ENCODE results near the gene CNTNAP2.

CNTNAP2 gene

DNA sequence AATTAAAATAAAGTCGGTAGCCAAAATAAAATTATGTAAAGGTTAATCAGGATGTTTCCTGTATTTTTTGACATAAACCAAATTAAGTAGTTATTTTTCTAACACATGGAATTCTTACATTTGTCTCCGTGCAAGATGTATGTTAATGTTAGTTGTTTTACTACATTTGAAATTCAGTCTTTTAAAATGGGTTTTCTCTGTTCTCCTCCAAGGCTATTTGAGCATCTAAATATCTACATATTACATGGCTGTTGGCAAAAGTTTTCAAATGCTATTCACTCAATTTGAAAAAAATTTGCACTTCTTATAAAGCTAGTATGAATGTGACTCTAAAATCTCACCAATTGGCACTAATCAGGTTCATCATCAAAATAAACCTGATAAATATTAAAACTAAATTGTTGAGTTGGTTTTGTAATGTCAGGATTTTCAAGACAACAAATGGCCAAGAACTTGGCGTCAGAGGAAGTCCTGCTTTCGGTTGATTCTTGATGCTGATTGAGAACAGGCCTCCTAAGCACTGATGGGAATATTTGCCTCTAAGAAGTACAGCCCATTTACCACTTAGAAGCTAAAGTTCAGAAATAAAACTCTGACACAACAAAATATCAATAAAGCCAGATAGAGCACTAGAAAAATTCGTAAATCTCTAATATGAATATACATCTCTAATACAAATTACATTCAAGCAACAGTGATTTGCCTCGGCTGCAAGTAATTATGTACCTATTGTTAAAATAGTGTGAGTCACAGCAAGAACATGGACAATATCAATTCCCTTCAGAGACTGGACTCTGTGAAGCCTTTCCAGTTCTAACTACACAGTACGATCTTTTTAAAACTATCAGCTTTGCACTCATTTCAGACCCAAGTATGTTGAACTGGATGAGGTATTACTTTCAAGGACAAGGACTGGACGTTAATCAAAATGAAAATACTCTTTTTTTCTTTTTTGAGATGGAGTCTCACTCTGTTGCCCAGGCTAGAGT lies 1740.8 kb downstream of the CNTNAP2 start:
- Histone ChIP-seq H3K4me3 (ENCODE audit: control insufficient read depth in 1 of 7, extremely low read depth in 1 of 7, insufficient read depth in 4 of 7, low read depth in 2 of 7, low read length in 6 of 7) (no peak overlapping the region), H3K4me1 (ENCODE audit: control extremely low read depth in 1 of 4, control insufficient read depth in 4 of 4, insufficient read depth in 4 of 4, low read length in 3 of 4) (no peaks in the 10 kb centered on the region), H3K27me3 (replicated peaks in 2 of 5; ENCODE audit: control insufficient read depth in 4 of 5, insufficient read depth in 5 of 5, low read length in 4 of 5) (no peaks in the 10 kb centered on the region), H3K27ac (ENCODE audit: insufficient read depth in 1 of 2, low read depth in 1 of 2, low read length in 2 of 2, poor library complexity in 1 of 2, severe bottlenecking in 2 of 2) (no peak overlapping the region), H3K36me3 (ENCODE audit: control insufficient read depth in 4 of 4, insufficient read depth in 4 of 4, low read length in 3 of 4) (no peaks in the 10 kb centered on the region), H3K9me3 (ENCODE audit: control extremely low read depth in 1 of 5, control insufficient read depth in 4 of 5, insufficient read depth in 2 of 5, low read depth in 1 of 5, low read length in 4 of 5) (no peaks in the 10 kb centered on the region)
- POLR2A ChIA-PET, result no interaction called here
- no peak for DNase-seq
- WGBS (ENCODE audit: insufficient coverage), result 100% methylated on average over 3 of the region's 8 CpGs
- CTCF ChIA-PET, result no interaction called here

DNA sequence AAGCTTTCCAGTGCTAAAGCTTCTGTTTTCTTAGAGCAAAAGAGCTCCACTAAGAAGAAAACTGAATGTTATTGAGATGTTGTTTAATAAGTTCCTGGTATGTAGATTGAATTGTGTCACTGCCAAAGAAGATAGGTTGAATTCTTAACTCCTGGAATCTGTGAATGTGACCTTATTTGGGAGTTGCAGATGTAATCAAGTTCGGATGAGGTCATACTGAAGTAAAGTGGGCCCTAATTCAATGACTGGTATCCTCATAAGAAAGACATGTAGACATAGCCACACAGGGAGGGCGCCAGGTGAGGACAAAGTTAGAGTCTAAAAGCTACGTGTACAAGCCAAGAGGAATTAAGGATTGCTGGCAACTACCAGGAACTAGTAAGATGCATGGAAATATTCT lies 1741.8 kb downstream of the CNTNAP2 start:
- WGBS (ENCODE audit: insufficient coverage), result 96% methylated on average over 3 of the region's 3 CpGs
- ChIA-PET CTCF (no interaction called here), POLR2A (no interaction called here)
- Histone ChIP-seq H3K27me3 (replicated peaks in 2 of 5; ENCODE audit: control insufficient read depth in 4 of 5, insufficient read depth in 5 of 5, low read length in 4 of 5) (no peaks in the 10 kb centered on the region), H3K4me1 (ENCODE audit: control extremely low read depth in 1 of 4, control insufficient read depth in 4 of 4, insufficient read depth in 4 of 4, low read length in 3 of 4) (no peaks in the 10 kb centered on the region), H3K4me3 (ENCODE audit: control insufficient read depth in 1 of 7, extremely low read depth in 1 of 7, insufficient read depth in 4 of 7, low read depth in 2 of 7, low read length in 6 of 7) (no peak overlapping the region), H3K27ac (ENCODE audit: insufficient read depth in 1 of 2, low read depth in 1 of 2, low read length in 2 of 2, poor library complexity in 1 of 2, severe bottlenecking in 2 of 2) (no peak overlapping the region), H3K36me3 (ENCODE audit: control insufficient read depth in 4 of 4, insufficient read depth in 4 of 4, low read length in 3 of 4) (no peaks in the 10 kb centered on the region), H3K9me3 (ENCODE audit: control extremely low read depth in 1 of 5, control insufficient read depth in 4 of 5, insufficient read depth in 2 of 5, low read depth in 1 of 5, low read length in 4 of 5) (no peaks in the 10 kb centered on the region)
- no peak for DNase-seq

- DNase-seq, result no peak
- Histone ChIP-seq H3K27ac (ENCODE audit: insufficient read depth in 1 of 2, low read depth in 1 of 2, low read length in 2 of 2, poor library complexity in 1 of 2, severe bottlenecking in 2 of 2) (no peak overlapping the region), H3K4me1 (ENCODE audit: control extremely low read depth in 1 of 4, control insufficient read depth in 4 of 4, insufficient read depth in 4 of 4, low read length in 3 of 4) (no peaks in the 10 kb centered on the region), H3K4me3 (ENCODE audit: control insufficient read depth in 1 of 7, extremely low read depth in 1 of 7, insufficient read depth in 4 of 7, low read depth in 2 of 7, low read length in 6 of 7) (no peak overlapping the region), H3K27me3 (replicated peaks in 2 of 5; ENCODE audit: control insufficient read depth in 4 of 5, insufficient read depth in 5 of 5, low read length in 4 of 5) (no peaks in the 10 kb centered on the region), H3K9me3 (ENCODE audit: control extremely low read depth in 1 of 5, control insufficient read depth in 4 of 5, insufficient read depth in 2 of 5, low read depth in 1 of 5, low read length in 4 of 5) (no peaks in the 10 kb centered on the region), H3K36me3 (ENCODE audit: control insufficient read depth in 4 of 4, insufficient read depth in 4 of 4, low read length in 3 of 4) (no peaks in the 10 kb centered on the region)
- ChIA-PET POLR2A (no interaction called here), CTCF (interaction anchor here (0.6 kb wide), 1 partner anchor 216 kb away, joined by 4 read pairs; no protein-coding TSS in a partner anchor)
- WGBS (ENCODE audit: insufficient coverage), result 100% methylated on average over 1 of the region's 4 CpGs
These were observed 1742.4 kb downstream of the CNTNAP2 start for GRCh38 chr7:147859033-147859432.

GRCh38 chr7:147859486-147859885 lies 1742.9 kb downstream of the CNTNAP2 start:
- Histone ChIP-seq H3K27me3 (replicated peaks in 2 of 5; ENCODE audit: control insufficient read depth in 4 of 5, insufficient read depth in 5 of 5, low read length in 4 of 5) (no peaks in the 10 kb centered on the region), H3K27ac (ENCODE audit: insufficient read depth in 1 of 2, low read depth in 1 of 2, low read length in 2 of 2, poor library complexity in 1 of 2, severe bottlenecking in 2 of 2) (no peak overlapping the region), H3K9me3 (ENCODE audit: control extremely low read depth in 1 of 5, control insufficient read depth in 4 of 5, insufficient read depth in 2 of 5, low read depth in 1 of 5, low read length in 4 of 5) (no peaks in the 10 kb centered on the region), H3K4me1 (ENCODE audit: control extremely low read depth in 1 of 4, control insufficient read depth in 4 of 4, insufficient read depth in 4 of 4, low read length in 3 of 4) (no peaks in the 10 kb centered on the region), H3K4me3 (ENCODE audit: control insufficient read depth in 1 of 7, extremely low read depth in 1 of 7, insufficient read depth in 4 of 7, low read depth in 2 of 7, low read length in 6 of 7) (no peak overlapping the region), H3K36me3 (ENCODE audit: control insufficient read depth in 4 of 4, insufficient read depth in 4 of 4, low read length in 3 of 4) (no peaks in the 10 kb centered on the region)
- POLR2A ChIA-PET, result no interaction called here
- DNase-seq, result no peak
- CTCF ChIA-PET, result interaction anchor here (0.6 kb wide), 1 partner anchor 216 kb away, joined by 4 read pairs; no protein-coding TSS in a partner anchor

DNA sequence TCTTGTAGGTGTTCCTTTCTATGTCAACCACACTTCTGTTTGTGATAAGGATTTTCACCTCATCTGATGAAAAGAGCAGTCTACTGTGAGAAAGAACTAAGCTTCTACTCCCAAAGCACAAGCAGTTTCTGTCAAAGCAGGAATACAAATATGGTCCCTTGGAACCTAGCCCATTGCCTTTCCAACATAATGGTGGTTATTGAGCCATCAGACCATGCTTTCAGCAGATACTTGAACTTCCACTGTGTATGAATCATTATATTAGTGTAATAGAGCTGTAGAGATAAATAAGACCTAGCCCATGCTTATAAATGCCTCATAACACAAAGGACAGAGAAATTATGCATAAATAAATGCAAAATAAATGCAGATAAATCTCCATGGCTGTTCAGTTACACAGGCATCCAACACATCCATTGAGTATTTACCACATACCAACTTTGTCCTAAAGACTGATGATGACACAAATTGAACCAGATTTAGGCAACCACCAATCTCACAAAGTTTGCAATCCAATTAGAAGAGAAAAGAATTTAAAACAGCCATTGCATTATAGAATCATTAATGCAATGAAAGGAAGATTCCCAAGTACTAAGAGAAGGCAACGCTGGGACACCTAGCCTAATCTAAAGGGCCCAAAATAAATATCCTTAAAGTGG lies 1744.6 kb downstream of the CNTNAP2 start:
- ChIA-PET POLR2A (no interaction called here), CTCF (no interaction called here)
- H3K4me1 ChIP-seq (ENCODE audit: control extremely low read depth in 1 of 4, control insufficient read depth in 4 of 4, insufficient read depth in 4 of 4, low read length in 3 of 4), result no peaks in the 10 kb centered on the region
- no peak for DNase-seq
- no peak overlapping the region for H3K4me3 ChIP-seq (ENCODE audit: control insufficient read depth in 1 of 7, extremely low read depth in 1 of 7, insufficient read depth in 4 of 7, low read depth in 2 of 7, low read length in 6 of 7)
- no CpG with 5 or more reads among the region's 1 CpG for WGBS (ENCODE audit: insufficient coverage)
- H3K9me3 ChIP-seq (ENCODE audit: control extremely low read depth in 1 of 5, control insufficient read depth in 4 of 5, insufficient read depth in 2 of 5, low read depth in 1 of 5, low read length in 4 of 5), result no peaks in the 10 kb centered on the region
- no peaks in the 10 kb centered on the region for H3K36me3 ChIP-seq (ENCODE audit: control insufficient read depth in 4 of 4, insufficient read depth in 4 of 4, low read length in 3 of 4)
- no peak overlapping the region for H3K27ac ChIP-seq (ENCODE audit: insufficient read depth in 1 of 2, low read depth in 1 of 2, low read length in 2 of 2, poor library complexity in 1 of 2, severe bottlenecking in 2 of 2)
- H3K27me3 ChIP-seq (replicated peaks in 2 of 5; ENCODE audit: control insufficient read depth in 4 of 5, insufficient read depth in 5 of 5, low read length in 4 of 5), result no peaks in the 10 kb centered on the region

DNA sequence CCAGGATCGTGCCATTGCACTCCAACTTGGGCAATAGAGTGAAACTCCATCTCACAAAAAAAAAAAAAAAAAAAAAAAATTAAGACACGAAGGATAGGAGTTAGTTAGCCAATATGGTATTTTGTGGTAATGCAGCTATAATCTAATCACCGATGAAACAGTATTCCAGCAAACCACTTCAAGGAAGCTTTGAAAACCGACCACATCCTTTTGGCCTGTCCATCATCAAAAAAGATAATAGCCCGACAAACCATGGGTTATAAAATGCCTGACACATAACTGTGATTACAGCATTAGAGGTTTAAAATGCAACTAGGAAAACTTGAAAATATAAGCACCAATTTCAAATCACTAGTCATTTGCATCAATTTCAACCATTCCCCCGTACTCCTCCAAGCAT lies 1745.3 kb downstream of the CNTNAP2 start:
- CTCF ChIA-PET, result no interaction called here
- Histone ChIP-seq H3K9me3 (ENCODE audit: control extremely low read depth in 1 of 5, control insufficient read depth in 4 of 5, insufficient read depth in 2 of 5, low read depth in 1 of 5, low read length in 4 of 5) (no peaks in the 10 kb centered on the region), H3K27me3 (replicated peaks in 2 of 5; ENCODE audit: control insufficient read depth in 4 of 5, insufficient read depth in 5 of 5, low read length in 4 of 5) (no peaks in the 10 kb centered on the region), H3K4me1 (ENCODE audit: control extremely low read depth in 1 of 4, control insufficient read depth in 4 of 4, insufficient read depth in 4 of 4, low read length in 3 of 4) (no peaks in the 10 kb centered on the region), H3K36me3 (ENCODE audit: control insufficient read depth in 4 of 4, insufficient read depth in 4 of 4, low read length in 3 of 4) (no peaks in the 10 kb centered on the region), H3K4me3 (ENCODE audit: control insufficient read depth in 1 of 7, extremely low read depth in 1 of 7, insufficient read depth in 4 of 7, low read depth in 2 of 7, low read length in 6 of 7) (no peak overlapping the region), H3K27ac (ENCODE audit: insufficient read depth in 1 of 2, low read depth in 1 of 2, low read length in 2 of 2, poor library complexity in 1 of 2, severe bottlenecking in 2 of 2) (no peak overlapping the region)
- peak in 2 of 3 donors; percentile 0 to 3 for DNase-seq
- POLR2A ChIA-PET, result no interaction called here
- 87% methylated on average over 3 of the region's 6 CpGs for whole genome bisulfite sequencing (ENCODE audit: insufficient coverage)

- POLR2A ChIA-PET, result no interaction called here
- DNase-seq, result peak in 2 of 3 donors; percentile 4 to 22
- Histone ChIP-seq H3K4me3 (ENCODE audit: control insufficient read depth in 1 of 7, extremely low read depth in 1 of 7, insufficient read depth in 4 of 7, low read depth in 2 of 7, low read length in 6 of 7) (no peak overlapping the region), H3K27ac (ENCODE audit: insufficient read depth in 1 of 2, low read depth in 1 of 2, low read length in 2 of 2, poor library complexity in 1 of 2, severe bottlenecking in 2 of 2) (no peak overlapping the region), H3K36me3 (ENCODE audit: control insufficient read depth in 4 of 4, insufficient read depth in 4 of 4, low read length in 3 of 4) (no peaks in the 10 kb centered on the region), H3K9me3 (ENCODE audit: control extremely low read depth in 1 of 5, control insufficient read depth in 4 of 5, insufficient read depth in 2 of 5, low read depth in 1 of 5, low read length in 4 of 5) (no peaks in the 10 kb centered on the region), H3K27me3 (replicated peaks in 2 of 5; ENCODE audit: control insufficient read depth in 4 of 5, insufficient read depth in 5 of 5, low read length in 4 of 5) (no peaks in the 10 kb centered on the region), H3K4me1 (ENCODE audit: control extremely low read depth in 1 of 4, control insufficient read depth in 4 of 4, insufficient read depth in 4 of 4, low read length in 3 of 4) (no peaks in the 10 kb centered on the region)
- WGBS (ENCODE audit: insufficient coverage), result 38% methylated on average over 1 of the region's 2 CpGs
- CTCF ChIA-PET, result no interaction called here
These were observed 1752.9 kb downstream of the CNTNAP2 start for GRCh38 chr7:147869456-147869855.

All from common myeloid progenitor, CD34-positive (primary cell).